Endometrial microvascular endothelial cells (primary cell): ENCODE results near the gene DDB1. TPM values are rescaled to one million over a fixed set of nuclear protein-coding genes. Genes with fewer than 3 reads are reported as not detected.
"Not testable (repeated sequence)": the region's sequence is repeated elsewhere in the genome, so short reads cannot be mapped to it uniquely, and the experiment has no call there.

Experiments
- in situ Hi-C: cut with HindIII; loops from 2 replicates; pipeline ENCODE4 v1.10.0; 2017; ENCODE audit warnings: low sequenced_read_pairs, low pct_unique_long_range_greater_than_20kb; ENCODE audit errors: inconsistent ontology term
- total RNA-seq: library from RNA; depleted of rRNA; stranded (reverse); fragments of >200 nt; gene quantifications from one replicate; pipeline ENCODE4 v1.2.3, GENCODE V29; 2015; ENCODE audit errors: inconsistent ontology term

The DDB1 gene
- total RNA-seq, 1 donor from 2014 or later, result 222 TPM

DNA sequence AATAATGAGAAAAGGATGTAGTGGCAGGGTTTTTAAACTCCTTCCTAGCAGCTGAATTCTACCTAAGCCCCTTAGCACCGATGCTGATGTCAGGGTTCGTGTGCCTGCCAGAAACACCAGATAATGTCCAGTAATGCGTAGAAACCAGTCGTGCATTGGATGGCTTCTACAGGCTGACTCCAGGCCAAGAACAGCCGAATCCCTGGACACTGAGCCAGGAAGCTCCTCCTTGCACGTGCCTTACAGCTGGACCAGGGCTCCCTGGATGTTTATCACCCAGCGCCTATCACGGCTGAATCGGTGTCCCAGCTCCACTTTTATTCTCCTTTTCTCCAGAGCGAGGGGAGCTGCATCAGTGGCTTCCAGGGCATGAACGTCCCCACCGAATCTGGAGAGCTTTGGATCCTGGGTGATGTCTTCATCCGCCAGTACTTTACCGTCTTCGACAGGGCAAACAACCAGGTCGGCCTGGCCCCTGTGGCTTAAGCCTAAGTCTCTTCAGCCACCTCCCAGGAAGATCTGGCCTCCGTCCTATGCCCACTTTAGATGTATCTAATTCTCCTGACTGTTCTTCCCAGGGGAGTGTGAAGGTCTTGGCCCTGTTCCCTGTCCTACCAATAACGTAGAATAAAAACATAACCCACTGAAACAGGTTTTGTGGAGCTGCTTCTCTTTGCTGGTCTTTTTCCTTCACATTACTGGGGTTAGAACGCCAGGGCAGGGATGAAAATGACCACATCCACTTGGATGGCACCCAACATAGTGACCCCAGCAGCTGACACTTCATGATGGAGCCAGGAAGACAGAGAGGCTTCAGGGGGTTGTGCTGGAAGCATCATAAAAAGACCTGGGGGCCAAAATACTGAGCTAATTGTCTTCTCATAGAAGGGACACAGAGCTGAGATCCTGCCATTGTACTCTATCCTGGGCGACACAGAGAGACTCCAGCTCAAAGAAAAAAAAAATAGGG, 81.8 kb downstream of the DDB1 start:
- in situ Hi-C loops, result not testable (repeated sequence)

Other genes starting within 250 kb of the DDB1 start
- gene CD5, start 230.6 kb downstream of the DDB1 start, total RNA-seq, result not detected
- 20.4 TPM for gene VPS37C, start 171.7 kb downstream of the DDB1 start, total RNA-seq
- gene PGA3, start 129.6 kb downstream of the DDB1 start, total RNA-seq, result not detected
- gene PGA4, start 110.8 kb downstream of the DDB1 start, total RNA-seq, result not detected
- not detected for gene PGA5, start 91.9 kb downstream of the DDB1 start, total RNA-seq
- 6.6 TPM for gene VWCE, start 37.8 kb downstream of the DDB1 start, total RNA-seq
- 30.4 TPM for gene TKFC, start 123 bp upstream of the DDB1 start, total RNA-seq
- 79.1 TPM for gene CYB561A3, start 28.8 kb upstream of the DDB1 start, total RNA-seq
- gene TMEM138, start 29.3 kb upstream of the DDB1 start, total RNA-seq, result 20.2 TPM
- gene TMEM216, start 59.5 kb upstream of the DDB1 start, total RNA-seq, result 17.0 TPM
- 33.3 TPM for gene CPSF7, start 96.9 kb upstream of the DDB1 start, total RNA-seq
- gene SDHAF2, start 97.0 kb upstream of the DDB1 start, total RNA-seq, result 103 TPM
- gene LRRC10B, start 175.6 kb upstream of the DDB1 start, total RNA-seq, result not detected
- not detected for gene SYT7, start 248.0 kb upstream of the DDB1 start, total RNA-seq